T follicular helper cell (primary cell): ENCODE results near the gene SMC6.

ENCODE experiments used
- DNase-seq: peaks from one replicate; pipeline ENCODE4 v3.0.0-alpha.2; 2020; ENCODE audit warnings: low read depth

SMC6 gene

GRCh38 chr2:17615728-17616351, 137.8 kb downstream of the SMC6 start:
- no peak for DNase-seq

GRCh38 chr2:17615147-17615546, 138.5 kb downstream of the SMC6 start:
- DNase-seq = no peak

- DNase-seq = no peak
Measured at GRCh38 chr2:17614174-17614930, 139.3 kb downstream of the SMC6 start.
